A549 (cell line): ENCODE measurements around the gene RLN3.

Source experiments
- CEBPB ChIP-seq, 2 experiments: fragments of >200 bp in 1 of 2; sonication (Bioruptor Twin) in 1 of 2; formaldehyde crosslinking in 1 of 2; IDR thresholded peaks; 2 replicates each; pipeline ENCODE4 v1.6.1; 2012 to 2016
- CTCF ChIP-seq: fragments of >200 bp; sonication (Bioruptor Twin); formaldehyde crosslinking; IDR thresholded peaks from 3 replicates; pipeline ENCODE4 v1.5.1; 2016
- MAFK ChIP-seq: fragments of 450-650 bp; IDR thresholded peaks from 2 replicates; pipeline ENCODE4 v1.6.1; 2014; ENCODE audit not compliant: partially characterized antibody
- PHF8 ChIP-seq: fragments of 200-600 bp; sonication (generic); IDR thresholded peaks from 2 replicates; pipeline ENCODE4 v1.6.1; 2016; ENCODE audit warnings: low read depth, mild to moderate bottlenecking, antibody characterized with exemption, moderate library complexity, borderline replicate concordance
- POLR2A ChIP-seq: IDR thresholded peaks from 2 replicates; pipeline ENCODE4 v1.6.1; 2012; ENCODE audit warnings: mild to moderate bottlenecking, low read length
- RFX5 ChIP-seq: fragments of 450-650 bp; IDR thresholded peaks from 2 replicates; pipeline ENCODE4 v1.7.1; 2014; ENCODE audit warnings: antibody characterized with exemption, mild to moderate bottlenecking, moderate library complexity
- SREBF2 ChIP-seq: fragments of 450-650 bp; IDR thresholded peaks from 2 replicates; pipeline ENCODE4 v1.6.1; 2014; ENCODE audit warnings: mild to moderate bottlenecking, moderate library complexity
- TF ChIP-seq, protein P1 (sequence below): fragments of 150-350 bp; IDR thresholded peaks from 2 replicates; pipeline ENCODE4 v1.6.1; 2014; ENCODE audit warnings: low read depth, mild to moderate bottlenecking, low read length
- TF ChIP-seq, protein P2 (sequence below): fragments of >200 bp; sonication (Bioruptor Twin); formaldehyde crosslinking; IDR thresholded peaks from 3 replicates; pipeline ENCODE4 v1.6.1; 2016

- no peak for TF ChIP-seq POLR2A
- TF ChIP-seq RFX5: no peak
- TF ChIP-seq, protein P1, sequence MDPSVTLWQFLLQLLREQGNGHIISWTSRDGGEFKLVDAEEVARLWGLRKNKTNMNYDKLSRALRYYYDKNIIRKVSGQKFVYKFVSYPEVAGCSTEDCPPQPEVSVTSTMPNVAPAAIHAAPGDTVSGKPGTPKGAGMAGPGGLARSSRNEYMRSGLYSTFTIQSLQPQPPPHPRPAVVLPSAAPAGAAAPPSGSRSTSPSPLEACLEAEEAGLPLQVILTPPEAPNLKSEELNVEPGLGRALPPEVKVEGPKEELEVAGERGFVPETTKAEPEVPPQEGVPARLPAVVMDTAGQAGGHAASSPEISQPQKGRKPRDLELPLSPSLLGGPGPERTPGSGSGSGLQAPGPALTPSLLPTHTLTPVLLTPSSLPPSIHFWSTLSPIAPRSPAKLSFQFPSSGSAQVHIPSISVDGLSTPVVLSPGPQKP: no peak
- no peak for TF ChIP-seq CTCF
- no peak for TF ChIP-seq SREBF2
- TF ChIP-seq MAFK: no peak
- TF ChIP-seq, protein P2, sequence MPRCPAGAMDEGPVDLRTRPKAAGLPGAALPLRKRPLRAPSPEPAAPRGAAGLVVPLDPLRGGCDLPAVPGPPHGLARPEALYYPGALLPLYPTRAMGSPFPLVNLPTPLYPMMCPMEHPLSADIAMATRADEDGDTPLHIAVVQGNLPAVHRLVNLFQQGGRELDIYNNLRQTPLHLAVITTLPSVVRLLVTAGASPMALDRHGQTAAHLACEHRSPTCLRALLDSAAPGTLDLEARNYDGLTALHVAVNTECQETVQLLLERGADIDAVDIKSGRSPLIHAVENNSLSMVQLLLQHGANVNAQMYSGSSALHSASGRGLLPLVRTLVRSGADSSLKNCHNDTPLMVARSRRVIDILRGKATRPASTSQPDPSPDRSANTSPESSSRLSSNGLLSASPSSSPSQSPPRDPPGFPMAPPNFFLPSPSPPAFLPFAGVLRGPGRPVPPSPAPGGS: no peak
- TF ChIP-seq PHF8: no peak
- TF ChIP-seq CEBPB (IDR thresholded peaks at IDR 0.05): no peak
Measured at GRCh38 chr19:13995878-13996765, 31.8 kb upstream of the RLN3 start.
